OCI-LY3 (cell line): ENCODE measurements around the gene GNG13.

Source experiments
- H2AFZ ChIP-seq: fragments of 200-600, 300-600 bp; shearing (Covaris generic); 2 replicates; pipeline ENCODE4 v1.6.0; 2014; ENCODE audit warnings: antibody characterized with exemption, low read depth, low read length
- H3K27ac ChIP-seq: fragments of 200-600, 300-600 bp; sonication (generic); 2 replicates; pipeline ENCODE4 v1.5.1; 2014; ENCODE audit warnings: mild to moderate bottlenecking, low read length, moderate library complexity, mixed read lengths
- H3K27me3 ChIP-seq: fragments of 200-600, 300-600 bp; sonication (generic); 2 replicates; pipeline ENCODE4 v1.6.1; 2014; ENCODE audit warnings: low read depth, low read length, mixed read lengths
- H3K36me3 ChIP-seq: fragments of 200-600, 300-600 bp; sonication (generic); replicated peaks from 2 replicates; pipeline ENCODE3; 2014; ENCODE audit warnings: low read depth, low read length, mixed read lengths
- H3K4me1 ChIP-seq: fragments of 300-600, 200-600 bp; sonication (generic); 2 replicates; pipeline ENCODE4 v1.6.1; 2014; ENCODE audit warnings: low read length, mixed read lengths
- H3K4me2 ChIP-seq: fragments of 200-600, 300-600 bp; sonication (generic); 2 replicates; pipeline ENCODE4 v1.6.1; 2014; ENCODE audit warnings: low read length, mixed read lengths
- H3K4me3 ChIP-seq: fragments of 300-600, 200-600 bp; sonication (generic); 2 replicates; pipeline ENCODE4 v1.5.1; 2014; ENCODE audit warnings: antibody characterized with exemption, mild to moderate bottlenecking, low read length, moderate library complexity
- H3K79me2 ChIP-seq: fragments of 300-600, 200-600 bp; shearing (Covaris generic); 2 replicates; pipeline ENCODE4 v1.6.1; 2014; ENCODE audit warnings: mild to moderate bottlenecking, low read length, mixed read lengths
- H3K9ac ChIP-seq: fragments of 300-600, 200-600 bp; shearing (Covaris generic); 2 replicates; pipeline ENCODE4 v1.6.0; 2014; ENCODE audit warnings: mild to moderate bottlenecking, low read length, moderate library complexity
- H3K9me3 ChIP-seq: fragments of 200-600, 300-600 bp; shearing (Covaris generic); 2 replicates; pipeline ENCODE4 v1.6.1; 2014; ENCODE audit warnings: low read length, mixed read lengths; ENCODE audit not compliant: insufficient read depth
- H4K20me1 ChIP-seq: fragments of 200-600, 300-600 bp; sonication (generic); 2 replicates; pipeline ENCODE4 v1.6.1; 2016; ENCODE audit warnings: low read length, mixed read lengths; ENCODE audit not compliant: insufficient read depth
- CTCF ChIP-seq: fragments of 200-600, 300-600 bp; sonication (generic); IDR thresholded peaks from 2 replicates; pipeline ENCODE4 v1.5.1; 2014; ENCODE audit warnings: antibody characterized with exemption, low read length, low read depth
- EZH2phosphoT487 ChIP-seq: fragments of 200-600 bp; shearing (Covaris generic); IDR thresholded peaks from 2 replicates; pipeline ENCODE4 v1.6.1; 2018; ENCODE audit warnings: antibody characterized with exemption, mixed run types, low read depth

GNG13 gene, protein sequence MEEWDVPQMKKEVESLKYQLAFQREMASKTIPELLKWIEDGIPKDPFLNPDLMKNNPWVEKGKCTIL

DNA sequence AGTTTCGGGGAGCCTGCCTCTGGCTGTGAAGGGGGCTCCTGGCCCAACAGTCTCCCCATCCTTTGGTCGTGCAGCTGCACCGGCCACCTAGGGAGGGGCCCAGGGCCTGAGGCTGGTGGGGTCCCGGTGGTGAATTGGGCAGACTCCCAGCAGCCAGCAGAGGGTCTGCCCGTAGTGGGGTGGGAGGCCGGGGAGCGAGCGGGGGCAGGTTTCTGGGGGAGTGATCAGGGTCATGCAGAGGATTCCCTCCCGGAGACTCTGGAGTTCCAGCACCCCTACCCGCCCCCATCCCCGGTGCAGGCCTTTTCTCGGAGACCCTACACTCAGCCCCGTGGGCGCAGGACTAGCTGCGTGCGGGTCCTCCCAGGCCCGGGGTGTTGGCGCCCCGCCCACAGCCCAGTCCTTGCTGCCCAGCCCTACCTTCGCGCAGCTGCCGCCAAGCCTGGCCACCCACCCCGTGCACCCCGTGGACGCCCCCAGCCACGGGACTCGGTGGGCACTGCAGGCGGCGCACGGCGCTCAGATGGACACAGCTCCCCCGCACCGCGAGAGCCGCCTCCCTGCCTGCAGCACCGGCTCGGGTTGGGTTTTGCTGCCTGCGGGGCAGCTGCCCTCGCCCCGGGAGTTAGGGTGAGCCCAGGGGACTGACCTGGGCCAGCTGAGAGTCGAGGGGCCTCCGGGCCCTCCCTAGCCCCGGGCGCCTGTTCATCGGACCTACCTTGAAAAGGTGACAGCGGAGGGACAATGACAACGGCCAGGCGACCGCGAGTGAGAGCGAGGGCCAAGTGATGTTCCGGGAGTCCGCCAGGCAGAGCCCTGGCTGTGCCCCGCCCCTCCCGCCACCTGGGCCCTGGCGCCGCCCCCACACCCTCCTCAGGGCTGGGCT is at the start of gene GNG13:
Gene GNG13 (minus strand): TSS at position 787 of the 886 bp plus-strand sequence. CDS start 1,657 bp downstream, outside the sequence.
- Histone ChIP-seq H3K9me3 (no peaks in the 10 kb centered on the region), H3K79me2 (no peaks in the 10 kb centered on the region), H3K36me3 (peaks cover 18% of the 10 kb centered on the region), H3K9ac (no peak within 1 kb of the TSS), H3K27me3 (peaks cover 16% of the 10 kb centered on the region), H3K4me2 (no peak within 1 kb of the TSS), H3K4me1 (peaks cover 4% of the 10 kb centered on the region; the same call in 1 of the 2 replicates), H2AFZ (no peak within 1 kb of the TSS), H4K20me1 (no peaks in the 10 kb centered on the region), H3K27ac (no peak within 1 kb of the TSS), H3K4me3 (no peak within 1 kb of the TSS)
- TF ChIP-seq EZH2phosphoT487 (no peak), CTCF (no peak)

GRCh38 chr16:848510-849253 is 48.1 kb upstream of the GNG13 start:
- Histone ChIP-seq H4K20me1 (no peaks in the 10 kb centered on the region), H2AFZ (no peak overlapping the region), H3K9ac (no peak overlapping the region), H3K27me3 (no peaks in the 10 kb centered on the region), H3K9me3 (no peaks in the 10 kb centered on the region), H3K79me2 (no peaks in the 10 kb centered on the region), H3K4me2 (no peak overlapping the region), H3K4me1 (no peaks in the 10 kb centered on the region), H3K27ac (no peak overlapping the region), H3K4me3 (no peak overlapping the region), H3K36me3 (no peaks in the 10 kb centered on the region)
- TF ChIP-seq CTCF, result no peak
- TF ChIP-seq EZH2phosphoT487, result no peak

DNA sequence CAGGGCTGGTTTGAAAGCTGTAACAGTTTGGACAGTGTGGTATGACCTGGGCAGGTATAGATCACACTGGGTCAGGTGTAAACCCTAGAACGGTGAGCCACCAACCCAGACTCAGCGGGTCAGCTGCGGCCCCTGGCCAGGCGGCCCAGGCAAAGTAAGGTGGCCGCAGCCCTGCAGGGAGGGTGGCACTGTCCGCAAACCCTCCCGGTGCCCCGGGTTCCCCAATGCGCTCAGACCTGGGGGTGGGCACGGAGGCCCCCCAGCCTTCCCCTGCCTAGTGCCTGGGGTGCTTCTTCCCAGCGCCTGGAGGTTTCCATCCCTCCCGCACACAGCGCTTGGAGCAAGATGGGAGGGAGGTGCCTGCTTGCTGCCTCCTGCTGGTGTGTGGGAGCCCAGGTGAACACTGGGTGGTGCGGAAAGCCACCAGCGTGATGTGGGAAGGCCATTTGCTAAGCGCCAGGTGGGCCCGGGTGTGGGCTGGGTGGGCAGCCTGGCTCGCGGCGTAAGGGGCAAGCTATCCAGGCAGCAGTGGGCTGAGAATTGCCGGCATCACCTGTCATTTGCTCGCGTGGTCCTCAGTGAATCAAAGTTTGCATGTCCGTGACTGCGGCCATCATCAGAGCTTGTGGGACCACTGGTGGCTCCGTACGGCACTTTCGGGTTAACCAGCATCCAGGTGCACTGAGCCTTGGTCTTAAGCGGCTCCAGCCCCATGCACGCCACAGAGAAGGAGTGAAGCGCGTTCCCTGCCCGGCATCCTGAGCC is 47.3 kb upstream of the GNG13 start:
- H3K27me3 ChIP-seq, result no peaks in the 10 kb centered on the region
- no peaks in the 10 kb centered on the region for H3K4me1 ChIP-seq
- no peak overlapping the region for H2AFZ ChIP-seq
- no peak overlapping the region for H3K27ac ChIP-seq
- no peak overlapping the region for H3K4me3 ChIP-seq
- H3K36me3 ChIP-seq, result no peaks in the 10 kb centered on the region
- TF ChIP-seq CTCF (no peak), EZH2phosphoT487 (no peak)
- H3K79me2 ChIP-seq, result no peaks in the 10 kb centered on the region
- H3K9me3 ChIP-seq, result no peaks in the 10 kb centered on the region
- no peak overlapping the region for H3K9ac ChIP-seq
- H3K4me2 ChIP-seq, result no peak overlapping the region
- H4K20me1 ChIP-seq, result no peaks in the 10 kb centered on the region
